ENCODE data around the gene ADGRG3. TPM values are rescaled to one million over a fixed set of nuclear protein-coding genes. Genes with fewer than 3 reads are reported as not detected.
A peak's percentile ranks its signal among the peaks of the same experiment; 100 is the strongest.

ADGRG3 gene
- total RNA-seq, 1 experiment from 2014 or later: not detected

DNA sequence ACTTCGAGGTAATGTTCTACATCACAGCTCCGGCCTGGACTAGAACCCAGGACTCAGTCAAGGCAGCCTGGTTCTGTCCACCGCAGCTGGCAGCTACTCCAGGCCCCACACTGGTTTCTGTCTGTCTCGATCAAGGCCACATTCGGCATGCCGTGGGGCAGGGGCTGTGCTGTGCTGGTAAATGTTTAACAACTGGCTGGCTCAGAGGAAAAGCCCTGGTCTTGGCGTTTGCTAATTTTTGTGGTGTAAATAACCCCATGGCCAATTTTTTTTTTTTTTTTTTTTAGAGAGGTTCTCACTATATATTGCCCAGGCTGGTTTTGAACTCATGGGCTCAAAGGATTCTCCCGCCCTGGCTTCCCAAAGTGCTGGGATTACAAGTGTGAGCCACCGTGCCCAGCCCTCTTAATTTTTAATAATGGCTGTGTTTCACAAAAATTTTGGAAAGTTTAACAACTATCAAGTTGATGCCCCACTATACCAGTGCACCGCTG is 26.2 kb downstream of the ADGRG3 start:
- BruUV-seq (replicated peaks): no TSS peak
- Histone ChIP-seq H3K4me1 (replicated peaks; ENCODE audit: insufficient read depth) (no peaks in the 10 kb centered on the region), H3K9me2 (ENCODE audit: insufficient read depth) (no peaks in the 10 kb centered on the region), H3K4me2 (no peak overlapping the region), H3K9me3 (ENCODE audit: insufficient read depth, low read depth) (no peaks in the 10 kb centered on the region), H3K36me3 (ENCODE audit: low read depth) (no peaks in the 10 kb centered on the region), H2AFZ (no peak overlapping the region), H3F3A (ENCODE audit: insufficient read depth, low read depth) (no peaks in the 10 kb centered on the region), H3K79me2 (ENCODE audit: low read depth) (no peaks in the 10 kb centered on the region), H3K27ac (no peak overlapping the region), H3K4me3 (no peak overlapping the region), H4K20me1 (ENCODE audit: insufficient read depth) (no peaks in the 10 kb centered on the region), H3K27me3 (ENCODE audit: insufficient read depth, low read depth) (no peaks in the 10 kb centered on the region)
- CTCF ChIA-PET: no interaction called here
- POLR2A ChIA-PET (ENCODE audit: unreplicated experiment): no interaction called here
- DNase-seq: no peak
- TF ChIP-seq EZH2 (IDR thresholded peaks at IDR 0.05; ENCODE audit: low read depth): no peak
- TF ChIP-seq, protein P1, sequence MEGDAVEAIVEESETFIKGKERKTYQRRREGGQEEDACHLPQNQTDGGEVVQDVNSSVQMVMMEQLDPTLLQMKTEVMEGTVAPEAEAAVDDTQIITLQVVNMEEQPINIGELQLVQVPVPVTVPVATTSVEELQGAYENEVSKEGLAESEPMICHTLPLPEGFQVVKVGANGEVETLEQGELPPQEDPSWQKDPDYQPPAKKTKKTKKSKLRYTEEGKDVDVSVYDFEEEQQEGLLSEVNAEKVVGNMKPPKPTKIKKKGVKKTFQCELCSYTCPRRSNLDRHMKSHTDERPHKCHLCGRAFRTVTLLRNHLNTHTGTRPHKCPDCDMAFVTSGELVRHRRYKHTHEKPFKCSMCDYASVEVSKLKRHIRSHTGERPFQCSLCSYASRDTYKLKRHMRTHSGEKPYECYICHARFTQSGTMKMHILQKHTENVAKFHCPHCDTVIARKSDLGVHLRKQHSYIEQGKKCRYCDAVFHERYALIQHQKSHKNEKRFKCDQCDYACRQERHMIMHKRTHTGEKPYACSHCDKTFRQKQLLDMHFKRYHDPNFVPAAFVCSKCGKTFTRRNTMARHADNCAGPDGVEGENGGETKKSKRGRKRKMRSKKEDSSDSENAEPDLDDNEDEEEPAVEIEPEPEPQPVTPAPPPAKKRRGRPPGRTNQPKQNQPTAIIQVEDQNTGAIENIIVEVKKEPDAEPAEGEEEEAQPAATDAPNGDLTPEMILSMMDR (conservative IDR thresholded peaks at IDR 0.05): no peak
- intact Hi-C loops (cut with micrococcal nuclease; ENCODE audit: unreplicated experiment): no loop called here

DNA sequence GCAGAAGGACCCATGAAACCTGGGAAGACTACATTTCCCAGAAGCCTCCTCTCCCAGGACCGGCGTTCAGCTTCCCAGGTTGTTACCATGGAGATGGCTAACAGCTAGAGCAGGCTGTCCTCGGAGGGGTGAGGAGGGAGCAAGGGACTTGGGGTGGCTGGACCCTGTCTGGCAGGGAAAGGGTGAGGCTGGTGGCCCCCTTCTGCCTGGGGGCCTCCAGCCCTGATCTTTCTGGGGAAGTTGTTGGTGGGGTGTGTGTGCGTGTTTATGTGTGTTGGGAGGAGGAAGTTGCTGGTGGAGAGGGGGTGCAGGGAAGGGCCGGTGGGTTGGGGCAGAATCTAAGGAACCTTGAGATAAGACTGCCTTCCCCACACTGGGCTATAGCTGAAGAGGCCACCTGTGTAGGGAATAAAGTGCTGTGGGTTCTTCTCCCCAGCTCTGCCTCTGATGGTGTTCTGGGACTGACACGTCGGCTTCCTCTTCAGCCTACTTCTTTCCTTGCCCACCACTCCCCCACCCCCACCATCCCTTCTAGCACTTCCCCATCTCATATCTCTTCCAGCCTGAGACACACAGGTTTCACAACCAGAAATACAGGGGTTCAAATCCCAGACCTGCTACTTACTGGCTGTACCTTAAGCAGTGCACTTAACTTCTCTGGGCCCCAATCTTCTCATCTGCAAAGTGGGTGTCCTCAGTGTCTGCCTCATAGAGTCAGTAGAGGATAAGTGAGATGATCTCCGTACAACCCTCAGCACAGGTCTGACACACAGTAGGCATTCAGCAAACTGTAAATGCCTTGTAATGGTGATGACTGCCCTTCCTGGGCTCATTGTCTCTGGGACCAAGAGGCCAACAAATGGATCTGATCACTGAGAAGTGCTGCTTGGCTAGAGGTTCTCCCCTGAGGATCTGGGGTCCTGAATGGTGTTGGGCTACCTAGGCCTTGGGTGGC is 26.9 kb downstream of the ADGRG3 start, which contains the start of gene DRC7:
Gene DRC7 (plus strand): TSS at position 82 of the 955 bp plus-strand sequence. CDS start 3,144 bp downstream, outside the sequence.
- BruUV-seq (replicated peaks): no TSS peak
- intact Hi-C loops (cut with micrococcal nuclease; ENCODE audit: unreplicated experiment): no loop called here
- DNase-seq: peak in 1 of 2 experiments; percentile 29
- H3K9me2 ChIP-seq (ENCODE audit: insufficient read depth): no peaks in the 10 kb centered on the region
- peak within 1 kb of the TSS; percentile 60 for H3K4me2 ChIP-seq
- H4K20me1 ChIP-seq (ENCODE audit: insufficient read depth): no peaks in the 10 kb centered on the region
- no peaks in the 10 kb centered on the region for H3F3A ChIP-seq (ENCODE audit: insufficient read depth, low read depth)
- H2AFZ ChIP-seq: no peak within 1 kb of the TSS
- ChIA-PET POLR2A (ENCODE audit: unreplicated experiment) (no interaction called here), CTCF (no interaction called here)
- H3K36me3 ChIP-seq (ENCODE audit: low read depth): no peaks in the 10 kb centered on the region
- no peaks in the 10 kb centered on the region for H3K27me3 ChIP-seq (ENCODE audit: insufficient read depth, low read depth)
- H3K27ac ChIP-seq: no peak within 1 kb of the TSS
- no peak within 1 kb of the TSS for H3K4me3 ChIP-seq
- H3K79me2 ChIP-seq (ENCODE audit: low read depth): no peaks in the 10 kb centered on the region
- H3K4me1 ChIP-seq (replicated peaks; ENCODE audit: insufficient read depth): no peaks in the 10 kb centered on the region
- TF ChIP-seq, protein P1 (conservative IDR thresholded peaks at IDR 0.05): no peak
- no peak for TF ChIP-seq EZH2 (IDR thresholded peaks at IDR 0.05; ENCODE audit: low read depth)
- no peaks in the 10 kb centered on the region for H3K9me3 ChIP-seq (ENCODE audit: insufficient read depth, low read depth)

DNA sequence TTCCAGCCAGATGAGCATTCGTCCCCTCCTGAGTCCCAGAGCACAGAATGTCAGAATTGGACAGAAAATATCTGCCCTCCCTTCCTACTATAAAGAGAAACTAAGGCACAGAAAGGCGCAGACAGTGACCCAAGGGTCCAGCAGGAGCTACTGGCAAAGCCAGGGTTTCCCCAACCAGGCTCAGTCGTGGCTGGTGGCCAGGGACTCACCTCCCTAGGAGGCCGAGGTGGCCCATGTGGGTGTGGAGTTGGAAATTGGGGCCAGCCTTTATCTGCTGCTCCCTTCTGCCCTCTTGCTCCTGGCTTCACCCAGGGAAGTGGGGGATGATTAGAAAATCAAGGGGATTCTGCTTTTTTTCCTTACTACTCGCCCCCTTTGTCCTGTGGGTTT is 27.6 kb downstream of the ADGRG3 start:
- CTCF ChIA-PET: no interaction called here

More for the DNA sequence above, 27.6 kb downstream of the ADGRG3 start:
- no peaks in the 10 kb centered on the region for H3K79me2 ChIP-seq (ENCODE audit: low read depth)
- TF ChIP-seq EZH2 (IDR thresholded peaks at IDR 0.05; ENCODE audit: low read depth): no peak
- TF ChIP-seq, protein P1 (conservative IDR thresholded peaks at IDR 0.05): no peak
- H3K4me1 ChIP-seq (replicated peaks; ENCODE audit: insufficient read depth): no peaks in the 10 kb centered on the region
- no peak for DNase-seq
- BruUV-seq (replicated peaks): no TSS peak
- H3K9me3 ChIP-seq (ENCODE audit: insufficient read depth, low read depth): no peaks in the 10 kb centered on the region
- POLR2A ChIA-PET (ENCODE audit: unreplicated experiment): no interaction called here
- H2AFZ ChIP-seq: no peak overlapping the region
- no peaks in the 10 kb centered on the region for H3K27me3 ChIP-seq (ENCODE audit: insufficient read depth, low read depth)
- H3K4me3 ChIP-seq: no peak overlapping the region
- H3K4me2 ChIP-seq: no peak overlapping the region
- H3K36me3 ChIP-seq (ENCODE audit: low read depth): no peaks in the 10 kb centered on the region
- no peak overlapping the region for H3K27ac ChIP-seq
- H3F3A ChIP-seq (ENCODE audit: insufficient read depth, low read depth): no peaks in the 10 kb centered on the region
- intact Hi-C loops (cut with micrococcal nuclease; ENCODE audit: unreplicated experiment): no loop called here
- no peaks in the 10 kb centered on the region for H3K9me2 ChIP-seq (ENCODE audit: insufficient read depth)
- H4K20me1 ChIP-seq (ENCODE audit: insufficient read depth): no peaks in the 10 kb centered on the region

Data from PC-9 (cell line).